HG03175 (cell line): Measurements from ENCODE around the gene KLRK1.
"Not testable (repeated sequence)": the region's sequence is repeated elsewhere in the genome, so short reads cannot be mapped to it uniquely, and the experiment has no call there.

ENCODE experiments used
- ATAC-seq: cut with Tn5 transposase; IDR thresholded peaks from one replicate; pipeline ENCODE4 v1.9.1; 2021; ENCODE audit warnings: mild to moderate bottlenecking, moderate library complexity; ENCODE audit not compliant: unreplicated experiment

KLRK1 gene

GRCh38 chr12:10390991-10391390, 1.1 kb upstream of the KLRK1 start:
- ATAC-seq: not testable (repeated sequence)

- ATAC-seq: no peak
These were observed 1.0 kb downstream of the KLRK1 start for GRCh38 chr12:10388624-10389413.

DNA sequence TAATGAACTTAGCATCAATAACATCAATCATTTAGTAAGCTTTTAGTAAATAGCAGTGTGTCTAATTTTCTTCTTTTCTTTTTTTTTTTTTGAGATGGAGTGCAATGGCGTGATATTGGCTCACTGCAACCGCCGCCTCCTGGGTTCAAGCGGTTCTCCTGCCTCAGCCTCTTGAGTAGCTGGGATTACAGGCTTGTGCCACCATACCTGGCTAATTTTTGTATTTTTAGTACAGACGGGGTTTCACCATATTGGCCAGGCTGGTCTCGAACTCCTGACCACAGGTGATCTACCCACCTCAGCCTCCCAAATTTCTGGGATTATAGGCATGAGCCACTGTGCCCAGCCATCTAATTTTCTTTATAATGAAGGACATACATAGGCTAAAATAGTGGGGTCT, 2.3 kb downstream of the KLRK1 start:
- ATAC-seq: not testable (repeated sequence)

DNA sequence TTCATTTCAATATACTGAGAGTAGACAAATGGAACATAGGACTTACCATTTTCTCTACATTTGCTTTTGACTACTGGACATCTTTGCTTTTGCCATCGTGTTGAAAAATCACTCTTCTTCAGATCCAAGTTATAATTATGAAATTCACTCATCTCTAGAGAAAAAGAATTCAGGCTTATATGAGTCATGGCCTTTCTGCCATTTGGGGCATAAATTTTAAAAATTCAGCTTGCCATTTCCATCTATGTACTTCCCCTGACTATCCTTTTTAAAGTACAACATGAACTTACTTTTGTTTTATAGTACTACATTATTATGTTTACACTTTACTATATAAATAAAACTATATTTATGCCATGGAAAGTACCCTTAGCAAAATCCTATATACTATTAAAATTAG, 3.0 kb downstream of the KLRK1 start:
- ATAC-seq: no peak

DNA sequence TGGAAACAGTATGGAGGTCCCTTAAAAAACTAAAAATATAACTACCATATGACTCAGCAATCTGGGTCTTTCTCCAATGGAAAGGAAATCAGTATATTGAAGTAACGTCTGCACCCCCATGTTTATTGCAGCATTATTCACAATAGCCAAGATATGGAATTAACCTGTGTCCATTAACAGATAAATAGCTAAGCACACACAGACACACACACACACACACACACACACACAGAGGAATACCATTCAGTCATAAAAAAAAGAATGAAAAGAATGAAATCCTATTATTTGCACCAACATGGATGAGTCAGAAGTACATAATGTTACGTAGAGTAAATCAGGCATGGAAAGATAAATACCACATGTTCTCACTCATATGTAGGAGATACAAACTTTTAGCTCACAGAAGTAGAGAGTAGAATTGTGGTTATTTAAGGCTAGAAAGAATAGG, 4.7 kb downstream of the KLRK1 start:
- ATAC-seq: no peak

DNA sequence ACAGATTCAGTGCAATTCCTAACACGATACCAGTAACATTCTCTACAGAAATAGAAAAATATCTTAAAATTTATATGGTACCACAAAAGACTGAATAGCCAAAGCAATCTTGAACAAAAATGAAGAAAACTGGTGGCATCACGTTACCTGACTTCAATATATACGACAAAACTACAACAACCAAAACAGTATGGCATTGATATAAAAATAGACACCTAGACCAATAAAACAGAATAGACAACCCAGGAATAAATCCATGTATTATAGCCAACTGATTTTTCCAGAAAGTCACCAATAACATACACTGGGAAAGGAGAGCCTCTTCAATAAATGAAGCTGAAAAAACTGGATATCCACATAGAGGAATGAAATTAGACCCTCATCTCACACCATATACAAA, 5.7 kb downstream of the KLRK1 start:
- no peak for ATAC-seq

DNA sequence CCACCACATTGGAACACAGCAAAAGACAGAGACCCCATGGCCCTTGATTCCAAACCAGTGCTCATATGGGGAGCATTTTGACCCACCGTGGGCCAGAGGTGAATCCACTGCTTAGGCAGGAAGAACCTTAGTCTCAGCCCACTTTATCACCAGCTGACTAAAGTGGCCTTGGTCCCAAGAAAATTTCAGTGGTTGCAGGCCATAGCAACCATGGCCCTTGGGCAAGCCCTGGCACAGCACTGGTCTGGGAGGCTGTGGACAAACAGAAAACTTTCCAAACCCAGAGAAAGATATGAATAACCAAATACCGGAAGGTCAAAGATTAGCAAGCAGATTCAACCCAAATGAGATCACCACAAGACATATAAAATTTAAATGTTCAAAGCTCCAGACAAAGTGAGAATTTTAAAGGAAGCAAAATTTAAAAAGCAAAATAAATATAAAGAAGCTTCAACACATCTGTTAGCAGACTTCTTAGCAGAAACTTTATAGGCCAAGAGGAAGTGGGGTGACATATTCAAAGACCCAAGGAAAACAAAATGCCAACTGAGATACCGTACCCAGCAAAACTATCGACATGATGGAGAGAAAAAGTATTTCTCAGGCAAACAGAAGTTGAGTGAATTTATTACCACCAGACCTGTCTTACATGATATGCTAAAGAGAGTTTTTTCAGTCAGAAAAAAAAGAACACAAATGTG, 7.8 kb downstream of the KLRK1 start:
- no peak for ATAC-seq

GRCh38 chr12:10378737-10379136, 11.1 kb downstream of the KLRK1 start:
- ATAC-seq: not testable (repeated sequence)

DNA sequence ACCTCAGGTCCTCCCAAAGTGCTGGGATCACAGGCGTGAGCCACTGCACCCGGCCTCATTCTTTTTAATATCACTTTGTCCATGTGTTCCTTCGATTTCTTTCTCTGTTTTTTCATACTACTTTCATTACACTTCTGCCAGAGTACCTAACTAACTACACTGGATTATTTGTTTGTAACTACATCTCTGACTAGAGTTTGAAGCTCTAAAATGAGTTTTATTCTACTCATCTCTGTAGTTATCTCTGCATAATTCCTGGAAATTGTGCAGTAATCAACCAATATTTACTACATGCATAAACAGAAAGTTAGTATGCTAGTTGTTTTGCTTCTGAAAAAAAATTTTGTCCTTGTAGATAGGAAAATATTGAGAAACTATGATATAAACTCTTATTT, 15.2 kb downstream of the KLRK1 start:
- no peak for ATAC-seq

DNA sequence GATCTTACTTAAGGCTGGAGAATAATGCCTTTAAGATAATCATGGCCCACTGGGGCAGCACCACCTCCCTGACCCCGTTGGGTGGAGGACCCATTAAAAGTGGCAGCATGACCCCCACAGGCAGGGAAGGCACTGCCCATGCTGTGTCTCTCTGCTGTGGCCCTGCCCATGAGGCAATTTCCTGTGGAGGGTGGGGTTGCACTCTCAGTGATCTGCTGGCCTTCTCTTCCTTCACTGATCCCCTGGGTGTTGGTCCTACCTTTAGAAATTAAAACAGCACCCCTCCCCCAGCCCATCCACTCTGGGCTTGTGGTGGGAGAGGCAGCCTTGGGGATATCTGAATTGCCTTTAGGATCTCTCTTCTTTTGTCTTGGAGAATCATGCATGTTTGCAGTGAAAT, 17.3 kb downstream of the KLRK1 start:
- no peak for ATAC-seq

- ATAC-seq: not testable (repeated sequence)
These were observed 17.8 kb downstream of the KLRK1 start for GRCh38 chr12:10371893-10372535.

DNA sequence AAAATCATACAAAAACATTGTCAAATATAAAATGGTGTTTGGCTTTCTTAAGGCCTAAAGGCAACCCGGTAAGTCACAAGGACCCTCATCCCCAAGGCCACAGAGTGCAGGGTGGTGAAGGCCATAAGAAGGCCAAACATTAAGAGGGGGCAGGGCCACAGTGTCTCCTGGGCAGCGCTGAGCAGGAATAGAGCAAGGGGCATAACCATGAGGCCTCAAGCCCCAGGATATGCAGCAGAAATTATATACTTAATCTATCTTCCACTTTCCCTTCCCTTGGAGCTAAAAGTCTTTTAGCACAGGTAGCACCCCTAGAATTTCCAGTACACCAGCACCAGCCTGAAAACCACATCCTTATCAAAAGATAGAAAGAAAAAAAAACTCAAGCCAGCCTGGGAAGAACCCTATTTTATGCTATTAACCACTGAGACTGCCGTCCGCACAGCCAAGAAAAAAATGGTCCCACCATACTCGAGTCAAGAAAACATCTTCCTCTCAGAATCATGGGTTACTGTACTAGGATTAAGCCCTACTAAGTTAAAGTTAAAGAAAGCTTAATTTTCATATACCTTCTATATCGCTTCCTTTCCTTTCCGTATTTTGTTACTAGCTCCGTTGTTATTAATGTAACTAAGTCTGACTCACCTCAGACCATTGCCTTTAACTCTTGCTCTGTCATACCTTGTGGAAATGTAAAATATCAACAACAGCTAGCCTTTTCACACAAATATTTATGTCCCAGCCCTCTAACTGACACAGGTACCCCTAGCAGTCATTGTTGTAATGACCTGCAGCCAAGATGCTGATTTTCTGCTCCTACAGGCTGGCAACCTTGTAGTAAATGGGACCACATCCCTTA, 20.1 kb downstream of the KLRK1 start:
- no peak for ATAC-seq

DNA sequence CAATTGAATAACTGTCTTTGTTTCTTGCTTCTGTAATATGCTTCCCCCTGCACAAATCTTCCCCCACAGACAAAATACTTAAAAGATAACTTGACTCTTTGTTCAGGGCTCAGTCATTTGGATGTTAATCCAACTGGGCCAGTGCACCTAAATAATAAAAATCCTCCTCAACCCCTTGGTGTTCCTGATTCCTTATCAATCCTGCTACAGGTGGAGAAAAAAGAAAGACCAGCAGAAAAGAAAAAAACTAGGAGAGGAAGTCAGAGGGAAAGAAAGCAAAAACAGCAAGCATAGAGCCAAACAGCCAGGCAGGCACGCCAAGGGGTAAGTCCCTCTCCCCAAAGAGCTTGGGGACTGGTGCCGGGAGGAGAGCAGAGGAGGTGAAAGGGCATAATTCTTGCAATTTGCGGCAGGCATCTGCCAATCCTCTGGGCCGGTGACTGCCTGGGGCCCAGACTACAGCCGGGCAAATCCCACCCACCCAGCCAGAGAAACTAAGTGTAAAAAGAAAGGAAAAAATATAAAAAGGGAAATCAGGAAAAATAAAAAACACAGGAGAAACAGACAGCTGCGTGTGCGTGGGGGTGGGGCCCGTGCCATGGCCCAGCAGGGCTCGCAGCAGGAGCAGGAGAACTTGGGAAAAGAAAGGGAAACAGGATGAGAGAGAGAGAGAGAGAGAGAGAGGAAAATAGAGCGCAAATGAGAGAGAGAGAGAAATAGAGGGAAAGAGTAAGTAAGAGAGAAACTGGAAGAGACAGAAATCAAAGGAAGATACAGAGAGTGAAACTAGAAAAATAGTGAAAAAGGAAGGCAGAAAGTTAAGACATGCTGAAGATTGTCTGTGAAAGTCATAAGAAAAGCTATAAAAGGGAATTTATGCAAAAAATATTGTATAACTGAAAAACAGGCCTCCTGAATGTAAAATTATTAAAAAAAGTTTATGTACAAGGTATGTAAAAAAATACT, 21.4 kb downstream of the KLRK1 start:
- no peak for ATAC-seq

DNA sequence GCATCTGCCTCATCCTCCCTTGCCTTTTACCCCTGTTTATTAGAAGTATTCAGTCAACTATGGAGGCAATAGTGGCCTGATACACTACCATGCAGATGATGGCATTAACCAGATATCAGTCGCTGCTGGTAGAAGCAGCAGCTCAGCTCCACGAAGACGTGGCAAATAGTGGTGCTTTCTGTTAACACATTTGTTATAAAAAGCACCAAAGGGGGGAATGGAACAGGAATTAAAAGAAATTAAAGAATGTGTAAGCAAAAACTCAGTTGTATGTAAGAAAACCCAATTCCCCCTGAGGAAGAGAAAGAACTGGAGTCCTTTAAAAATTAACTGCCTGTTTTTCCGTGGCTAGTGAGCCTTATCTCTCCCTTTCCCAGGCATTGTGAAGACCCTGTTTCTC, 22.1 kb downstream of the KLRK1 start:
- ATAC-seq: not testable (repeated sequence)

DNA sequence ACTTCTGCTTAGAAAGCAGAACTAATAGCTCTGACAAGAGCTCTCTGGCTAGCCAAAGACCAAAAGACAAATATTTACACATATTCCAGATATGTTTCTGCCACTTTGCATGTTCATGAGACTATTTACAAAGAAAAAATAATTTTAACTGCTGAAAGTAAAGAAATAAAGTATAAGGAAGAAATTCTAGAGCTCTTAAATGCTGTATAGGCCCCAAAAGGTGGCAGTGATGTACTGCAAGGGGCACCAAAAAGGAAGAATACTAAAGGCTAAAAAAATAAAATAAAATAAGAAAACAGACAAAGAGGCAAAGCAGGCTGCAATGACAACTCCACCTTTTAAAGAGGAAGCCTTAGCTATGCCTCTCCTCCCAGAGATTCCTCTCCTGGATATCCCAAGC, 23.0 kb downstream of the KLRK1 start:
- ATAC-seq: no peak

GRCh38 chr12:10365696-10366405, 24.0 kb downstream of the KLRK1 start:
- ATAC-seq: no peak

DNA sequence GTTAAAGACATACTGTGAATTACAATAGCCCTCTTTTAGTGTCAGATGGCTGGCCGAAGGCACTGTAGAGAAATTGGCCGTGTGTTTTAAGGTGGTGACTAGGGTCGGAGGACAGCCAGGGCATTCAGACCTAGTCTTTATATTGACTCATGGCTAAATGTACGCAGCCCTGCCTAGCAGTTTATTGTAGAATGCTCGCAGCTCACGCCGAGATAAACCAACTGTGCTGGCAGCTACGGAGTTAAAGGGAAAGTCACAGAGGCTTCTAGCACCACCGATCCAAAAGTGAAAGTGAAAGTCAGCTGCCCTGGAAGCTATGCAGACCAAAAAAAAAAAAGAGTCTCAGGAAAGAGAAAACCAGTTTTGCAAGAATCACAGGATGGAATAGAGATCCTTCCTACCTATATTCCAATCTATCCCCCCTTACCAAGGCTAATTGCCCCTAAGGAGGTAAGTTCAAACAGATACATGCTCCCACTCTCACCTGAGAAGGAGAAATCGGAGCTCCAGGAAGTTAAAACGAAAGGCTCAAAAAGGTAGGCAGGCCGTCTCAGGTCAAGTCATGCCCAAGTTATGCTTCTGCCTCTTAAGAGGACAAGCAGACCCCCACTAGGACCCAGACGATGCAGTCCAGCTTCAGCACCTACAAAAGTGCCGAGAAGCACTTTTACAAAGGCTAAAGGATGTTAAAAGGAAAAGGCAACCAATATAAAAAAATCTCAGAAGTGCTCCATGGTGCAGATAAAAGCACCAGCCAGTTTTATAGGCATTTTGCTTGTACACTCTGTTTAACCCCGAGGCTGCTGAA, 24.8 kb downstream of the KLRK1 start:
- ATAC-seq: peak; percentile 69
